Fibroblast of skin of back (primary cell): ENCODE results near the gene UPK3BL1. TPM values are rescaled to one million over a fixed set of nuclear protein-coding genes. Genes with fewer than 3 reads are reported as not detected.
"Not testable (repeated sequence)": the region's sequence is repeated elsewhere in the genome, so short reads cannot be mapped to it uniquely, and the experiment has no call there.

Experiments
- DNase-seq: peaks from one replicate; pipeline ENCODE4 v3.0.0-alpha.2; 2013
- polyA plus RNA-seq, 2 experiments: library from polyadenylated mRNA; unstranded; fragments of 120-200 nt; gene quantifications; one replicate each; pipeline ENCODE4 v1.2.1, GENCODE V29; 2013; ENCODE audit not compliant: insufficient read length in 2 of 2

The UPK3BL1 gene, protein sequence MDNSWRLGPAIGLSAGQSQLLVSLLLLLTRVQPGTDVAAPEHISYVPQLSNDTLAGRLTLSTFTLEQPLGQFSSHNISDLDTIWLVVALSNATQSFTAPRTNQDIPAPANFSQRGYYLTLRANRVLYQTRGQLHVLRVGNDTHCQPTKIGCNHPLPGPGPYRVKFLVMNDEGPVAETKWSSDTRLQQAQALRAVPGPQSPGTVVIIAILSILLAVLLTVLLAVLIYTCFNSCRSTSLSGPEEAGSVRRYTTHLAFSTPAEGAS
- polyA plus RNA-seq (2013, experiment 1 of 2; ENCODE audit: insufficient read length): 5.5 TPM
- 3.2 TPM for polyA plus RNA-seq (2013, experiment 2 of 2; ENCODE audit: insufficient read length)

DNA sequence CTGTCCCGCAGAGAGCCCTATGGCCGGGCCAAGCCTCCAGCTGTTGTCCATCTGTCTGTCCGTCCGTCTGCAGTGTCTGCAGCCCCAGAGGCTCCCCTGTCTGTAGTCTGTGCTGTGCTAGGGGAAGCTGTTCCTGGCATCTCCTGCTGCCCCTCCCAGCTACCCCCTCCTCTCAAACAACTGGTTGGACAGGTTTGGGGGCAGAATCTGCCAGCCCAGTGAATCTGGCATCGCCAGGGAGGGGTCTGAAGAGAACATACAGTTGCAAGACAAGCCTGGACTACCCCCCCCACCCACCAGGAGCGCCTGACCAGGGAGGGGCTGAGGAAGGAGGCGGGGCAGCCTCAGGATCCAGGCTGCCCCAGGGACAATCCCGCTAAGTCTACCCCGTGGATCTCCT lies at the start of gene UPK3BL1:
UPK3BL1 (minus strand) TSS at position 101 of the 400 bp plus-strand sequence; CDS start at position 51, 50 bp downstream.
- DNase-seq: not testable (repeated sequence)

DNA sequence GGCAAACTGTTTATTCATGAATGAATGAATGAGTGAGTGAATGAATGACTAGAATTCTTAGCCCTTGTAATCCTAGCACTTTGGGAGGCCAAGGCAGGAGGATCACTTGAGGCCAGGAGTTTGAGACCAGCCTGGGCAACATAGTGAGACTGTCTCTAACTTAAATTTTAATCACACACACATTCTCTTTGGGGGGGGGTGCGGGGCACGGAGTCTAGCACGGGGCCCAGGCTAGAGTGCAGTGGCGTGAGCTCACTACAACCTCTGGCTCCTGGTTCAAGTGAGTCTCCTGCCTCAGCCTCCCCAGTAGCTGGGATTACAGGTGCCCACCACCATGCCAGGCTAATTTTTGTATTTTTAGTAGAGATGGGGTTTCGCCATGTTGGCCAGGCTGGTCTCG lies 48.0 kb upstream of the UPK3BL1 start:
- DNase-seq: not testable (repeated sequence)

DNA sequence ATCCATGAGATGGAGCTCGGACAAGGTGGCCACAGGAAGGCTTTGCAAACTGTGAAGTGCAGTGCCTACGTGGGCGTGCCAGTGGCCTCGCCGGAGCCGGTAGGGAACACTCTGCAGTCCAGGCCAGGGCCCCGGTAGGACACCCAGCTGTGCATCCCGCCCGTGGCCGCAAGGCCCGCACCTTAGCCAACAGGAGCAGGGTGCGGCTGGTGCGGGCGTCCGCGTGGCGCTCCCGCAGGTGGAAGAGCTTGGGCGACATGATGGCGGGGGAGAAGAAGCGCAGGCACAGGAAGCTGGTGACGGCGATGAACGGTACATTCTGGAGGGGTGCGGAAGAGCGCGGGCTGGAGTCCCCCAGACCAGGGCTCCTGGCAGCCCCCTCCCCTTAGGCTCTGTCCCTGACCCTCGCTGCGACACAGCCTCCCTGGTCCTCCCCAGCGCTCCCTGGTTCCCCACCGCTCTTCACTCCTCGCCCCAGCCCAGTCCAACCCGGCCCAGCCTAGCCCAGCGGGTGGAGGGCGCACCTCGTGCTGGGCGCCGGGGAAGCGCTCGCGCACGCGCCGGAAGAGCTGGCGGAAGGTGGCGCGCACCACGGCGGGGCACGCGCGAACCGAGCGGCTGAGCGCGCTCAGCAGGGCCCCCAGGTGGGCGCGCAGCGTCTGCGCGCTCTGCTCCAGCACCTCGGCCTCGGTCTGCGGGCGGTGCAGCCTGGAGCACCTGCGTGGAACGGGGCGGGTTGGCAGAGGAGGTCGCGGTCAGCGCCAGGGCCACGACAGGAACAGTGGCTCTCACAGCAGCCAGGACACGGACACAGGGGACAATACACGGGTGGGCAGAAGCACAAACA lies 47.1 kb upstream of the UPK3BL1 start:
- not testable (repeated sequence) for DNase-seq

GRCh38 chr7:102688299-102689036 lies 45.9 kb upstream of the UPK3BL1 start:
- DNase-seq: not testable (repeated sequence)

DNA sequence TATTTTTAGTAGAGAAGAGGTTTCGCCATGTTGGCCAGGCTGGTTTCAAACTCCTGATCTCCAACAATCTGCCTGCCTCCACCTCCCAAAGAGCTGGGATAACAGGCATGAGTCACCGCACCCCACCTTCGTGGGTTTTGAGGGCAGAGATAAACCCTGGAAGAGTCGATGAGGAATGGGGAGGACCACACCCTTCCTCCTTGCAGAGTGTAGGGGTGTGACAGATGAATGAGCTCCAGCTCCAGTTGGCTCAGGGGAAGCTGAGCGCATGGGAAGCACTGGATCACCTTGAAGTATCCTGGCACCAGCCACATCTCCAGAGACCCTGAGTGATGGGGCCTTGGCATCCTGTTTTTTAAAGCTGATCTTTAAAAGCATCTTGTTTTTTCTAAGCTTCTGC lies 40.0 kb upstream of the UPK3BL1 start:
- DNase-seq: not testable (repeated sequence)

- DNase-seq: not testable (repeated sequence)
These were observed 38.2 kb upstream of the UPK3BL1 start for GRCh38 chr7:102680780-102681179.

- not testable (repeated sequence) for DNase-seq
These were observed 33.0 kb upstream of the UPK3BL1 start for GRCh38 chr7:102675545-102675944.

- DNase-seq: not testable (repeated sequence)
These were observed 31.0 kb upstream of the UPK3BL1 start for GRCh38 chr7:102673447-102674067.

DNA sequence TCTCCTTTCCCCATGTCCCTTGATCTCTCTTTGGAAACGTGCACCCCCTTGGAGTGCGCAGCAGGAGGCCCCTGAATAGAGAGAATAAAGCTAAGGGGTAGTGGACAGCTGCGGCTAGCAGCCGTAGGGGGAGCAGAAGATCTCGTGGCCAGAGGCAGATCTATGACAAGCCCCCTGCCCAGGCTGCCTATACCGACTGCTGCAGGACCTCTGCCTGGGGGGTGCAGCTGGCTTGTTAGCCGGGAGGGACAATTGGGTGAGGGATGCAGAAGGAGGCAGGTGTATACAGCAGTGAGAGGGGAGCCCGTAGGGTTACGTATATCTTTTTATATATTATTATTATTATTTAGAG lies 29.3 kb upstream of the UPK3BL1 start:
- DNase-seq: not testable (repeated sequence)

DNA sequence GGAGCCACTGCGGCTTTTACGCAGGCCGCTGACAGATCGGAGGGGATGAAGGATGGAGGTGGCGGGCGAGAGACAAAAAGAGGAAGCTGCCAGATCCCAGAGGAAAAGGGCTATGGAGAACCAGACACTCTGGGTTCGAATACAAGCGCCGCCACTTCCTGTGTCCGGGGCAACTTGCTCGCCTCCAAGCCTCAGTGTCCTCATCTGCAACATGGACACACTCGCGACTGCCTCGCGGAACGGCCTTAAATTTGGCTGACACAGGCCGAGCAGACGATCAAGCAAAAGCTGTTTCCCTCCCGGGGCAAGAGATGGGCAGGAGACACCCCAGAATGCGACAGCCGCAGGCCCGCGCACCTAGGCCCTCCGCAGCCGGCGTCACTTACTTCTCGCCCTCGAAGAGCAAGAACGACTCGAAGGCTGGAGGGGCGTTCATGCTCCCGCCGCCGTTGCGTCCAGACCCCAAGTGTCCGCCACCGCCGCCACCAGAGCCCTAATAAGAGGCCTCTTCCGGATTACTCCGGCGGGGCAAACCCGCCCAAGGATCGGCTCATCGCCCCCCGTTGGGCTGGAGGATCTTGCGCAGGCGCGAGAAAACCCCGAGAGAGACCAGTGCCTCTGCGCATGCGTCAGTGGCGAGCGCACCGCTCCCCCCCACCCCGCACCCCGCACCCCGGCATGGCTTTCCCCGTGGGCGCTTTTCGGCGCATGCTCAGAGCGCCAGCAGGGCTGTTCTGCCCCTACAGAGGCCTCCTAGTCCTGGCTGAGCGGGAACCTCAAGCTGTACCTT lies 28.8 kb upstream of the UPK3BL1 start, which contains the start of gene POLR2J2:
POLR2J2 (minus strand) TSS at position 498 of the 790 bp plus-strand sequence; CDS start at position 436, 62 bp downstream.
- not testable (repeated sequence) for DNase-seq

- DNase-seq: not testable (repeated sequence)
These were observed 24.9 kb upstream of the UPK3BL1 start for GRCh38 chr7:102667523-102667922.

- not testable (repeated sequence) for DNase-seq
These were observed 24.3 kb upstream of the UPK3BL1 start for GRCh38 chr7:102666850-102667249.

GRCh38 chr7:102664765-102665164 lies 22.2 kb upstream of the UPK3BL1 start:
- not testable (repeated sequence) for DNase-seq

- not testable (repeated sequence) for DNase-seq
These were observed 7.3 kb upstream of the UPK3BL1 start, which contains the start of gene SPDYE2B for GRCh38 chr7:102649924-102650323. SPDYE2B (plus strand) TSS chr7:102650319; CDS start chr7:102652349, 2,030 bp downstream.

- not testable (repeated sequence) for DNase-seq
These were observed 5.2 kb upstream of the UPK3BL1 start for GRCh38 chr7:102647813-102648212.

DNA sequence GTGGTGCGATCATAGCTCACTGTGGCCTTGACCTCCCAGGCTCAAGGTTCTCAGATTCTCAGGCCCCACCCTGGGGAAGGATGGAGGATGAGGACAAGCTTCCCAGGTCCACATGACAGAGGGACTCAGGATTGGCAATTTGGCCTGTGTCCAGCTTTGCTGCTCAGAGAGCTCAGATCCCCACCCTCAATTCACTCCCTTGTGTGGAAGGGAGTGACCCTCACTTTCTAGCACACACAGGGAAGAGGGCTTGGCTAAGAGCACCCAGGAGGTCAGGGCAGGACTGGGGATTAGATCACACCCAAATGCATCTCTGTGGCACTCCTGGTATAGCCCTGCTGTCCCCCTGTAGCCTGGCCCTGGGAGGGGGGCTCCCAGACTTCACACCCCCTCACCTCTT lies 813 bp upstream of the UPK3BL1 start:
- DNase-seq: not testable (repeated sequence)

- not testable (repeated sequence) for DNase-seq
These were observed 3.7 kb downstream of the UPK3BL1 start for GRCh38 chr7:102638848-102639247.

GRCh38 chr7:102636956-102637355 lies 5.6 kb downstream of the UPK3BL1 start:
- not testable (repeated sequence) for DNase-seq

- DNase-seq: not testable (repeated sequence)
These were observed 7.2 kb downstream of the UPK3BL1 start for GRCh38 chr7:102635354-102635753.

- not testable (repeated sequence) for DNase-seq
These were observed 8.3 kb downstream of the UPK3BL1 start for GRCh38 chr7:102634299-102634698.

DNA sequence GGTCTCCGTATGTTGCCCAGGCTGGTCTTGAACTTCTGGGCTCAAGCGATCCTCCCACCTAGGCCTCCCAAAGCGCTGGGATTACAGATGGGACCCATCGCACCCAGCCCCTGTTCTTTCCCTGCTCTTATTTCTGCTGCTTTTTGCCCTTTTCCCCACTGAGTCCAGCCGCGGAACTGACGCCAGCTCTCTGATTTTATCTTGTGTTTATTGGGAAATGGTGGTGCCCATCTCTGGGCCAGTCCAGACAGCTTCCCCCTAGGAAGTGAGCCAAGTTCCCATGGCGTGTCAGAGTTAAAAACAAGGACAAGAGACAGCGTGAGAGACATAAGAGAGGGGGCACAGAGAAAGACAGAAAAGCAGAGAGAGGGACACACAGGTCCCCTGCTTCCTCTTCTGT lies 12.0 kb downstream of the UPK3BL1 start:
- DNase-seq: not testable (repeated sequence)
